ENCODE data around the gene EIPR1.

Gene EIPR1

GRCh38 chr2:3325458-3326181 lies 52.0 kb downstream of the EIPR1 start:
- Histone ChIP-seq H3K27ac (ENCODE audit: low read depth, low read length) (no peak overlapping the region), H3K9ac (ENCODE audit: low read length) (no peak overlapping the region), H3K27me3 (ENCODE audit: control insufficient read depth, insufficient read depth, low read length) (no peaks in the 10 kb centered on the region), H3K4me1 (ENCODE audit: control insufficient read depth, insufficient read depth, low read length) (no peaks in the 10 kb centered on the region), H3K36me3 (ENCODE audit: control insufficient read depth, insufficient read depth, low read length) (peaks cover 7% of the 10 kb centered on the region), H3K4me3 (ENCODE audit: low read length) (no peak overlapping the region)

DNA sequence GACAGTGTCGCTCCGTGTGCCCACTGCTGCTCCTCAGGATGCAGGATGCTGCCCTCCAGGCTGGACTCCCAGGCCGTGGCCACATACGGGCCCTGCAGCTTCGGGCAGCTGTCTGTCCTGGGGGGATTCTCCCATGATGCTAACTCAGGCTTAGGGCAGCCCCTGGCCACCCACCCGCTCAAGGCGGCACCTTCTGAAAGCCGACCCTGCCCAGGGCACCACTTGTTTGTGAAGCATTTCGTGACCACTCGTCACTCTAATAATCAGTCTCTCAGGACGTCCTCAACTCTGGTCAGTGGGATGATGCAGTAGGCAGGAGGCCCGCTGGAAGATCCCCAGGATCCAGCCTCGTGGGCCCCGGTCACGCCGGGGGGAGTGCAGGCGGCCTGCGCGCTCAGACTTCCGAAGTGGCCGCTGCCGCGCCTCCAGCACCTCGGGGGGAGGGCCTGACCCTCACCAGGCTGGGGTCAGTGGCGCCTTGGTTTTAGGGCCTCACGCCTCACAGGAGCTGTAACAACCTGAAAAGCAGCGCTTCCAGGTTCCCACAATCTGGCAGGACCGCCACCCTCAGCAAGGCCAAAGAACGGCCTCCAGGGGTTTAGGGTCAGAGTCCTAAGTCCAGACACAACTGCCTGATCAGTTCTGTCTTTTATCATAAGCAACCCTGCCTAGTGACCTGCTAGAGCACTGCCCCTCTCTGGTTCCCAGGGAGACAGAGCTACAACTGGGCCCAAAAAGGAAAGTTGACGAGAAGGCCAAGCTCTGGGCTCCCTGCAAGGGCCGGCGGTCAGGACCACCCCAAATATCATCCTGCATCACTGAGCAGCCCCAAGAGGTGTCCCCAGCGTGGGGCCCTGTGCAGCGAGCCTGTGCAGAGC lies 53.0 kb downstream of the EIPR1 start:
- H3K27me3 ChIP-seq (ENCODE audit: control insufficient read depth, insufficient read depth, low read length) = no peaks in the 10 kb centered on the region
- no peaks in the 10 kb centered on the region for H3K4me1 ChIP-seq (ENCODE audit: control insufficient read depth, insufficient read depth, low read length)
- peaks cover 2% of the 10 kb centered on the region for H3K36me3 ChIP-seq (ENCODE audit: control insufficient read depth, insufficient read depth, low read length)
- no peak overlapping the region for H3K9ac ChIP-seq (ENCODE audit: low read length)
- no peak overlapping the region for H3K27ac ChIP-seq (ENCODE audit: low read depth, low read length)
- H3K4me3 ChIP-seq (ENCODE audit: low read length) = no peak overlapping the region

DNA sequence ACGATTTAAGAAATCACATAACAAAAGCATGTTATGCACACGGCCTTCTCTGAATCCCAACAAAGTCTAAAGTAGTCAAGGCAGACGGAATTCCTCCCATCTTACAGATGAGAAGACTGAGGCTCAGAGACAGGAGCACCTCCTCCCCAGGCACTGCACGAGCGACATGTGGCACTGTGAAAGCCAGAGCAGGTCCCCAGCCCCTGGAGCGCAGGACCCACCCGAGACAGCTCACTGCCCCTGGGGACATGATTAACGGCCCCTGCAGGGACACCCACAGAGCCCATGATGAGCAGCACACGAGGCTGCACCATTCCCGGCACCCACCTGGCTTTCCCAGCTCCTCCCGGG lies 53.6 kb downstream of the EIPR1 start:
- Histone ChIP-seq H3K4me1 (ENCODE audit: control insufficient read depth, insufficient read depth, low read length) (no peaks in the 10 kb centered on the region), H3K36me3 (ENCODE audit: control insufficient read depth, insufficient read depth, low read length) (peaks cover 2% of the 10 kb centered on the region), H3K4me3 (ENCODE audit: low read length) (no peak overlapping the region), H3K27ac (ENCODE audit: low read depth, low read length) (no peak overlapping the region), H3K9ac (ENCODE audit: low read length) (no peak overlapping the region), H3K27me3 (ENCODE audit: control insufficient read depth, insufficient read depth, low read length) (no peaks in the 10 kb centered on the region)

GRCh38 chr2:3323360-3324035 lies 54.1 kb downstream of the EIPR1 start:
- no peaks in the 10 kb centered on the region for H3K27me3 ChIP-seq (ENCODE audit: control insufficient read depth, insufficient read depth, low read length)
- no peak overlapping the region for H3K9ac ChIP-seq (ENCODE audit: low read length)
- H3K4me3 ChIP-seq (ENCODE audit: low read length) = no peak overlapping the region
- no peaks in the 10 kb centered on the region for H3K4me1 ChIP-seq (ENCODE audit: control insufficient read depth, insufficient read depth, low read length)
- H3K36me3 ChIP-seq (ENCODE audit: control insufficient read depth, insufficient read depth, low read length) = peaks cover 2% of the 10 kb centered on the region
- no peak overlapping the region for H3K27ac ChIP-seq (ENCODE audit: low read depth, low read length)

- H3K27me3 ChIP-seq (ENCODE audit: control insufficient read depth, insufficient read depth, low read length) = no peaks in the 10 kb centered on the region
- H3K4me3 ChIP-seq (ENCODE audit: low read length) = no peak overlapping the region
- peaks cover 2% of the 10 kb centered on the region for H3K36me3 ChIP-seq (ENCODE audit: control insufficient read depth, insufficient read depth, low read length)
- no peaks in the 10 kb centered on the region for H3K4me1 ChIP-seq (ENCODE audit: control insufficient read depth, insufficient read depth, low read length)
- H3K27ac ChIP-seq (ENCODE audit: low read depth, low read length) = no peak overlapping the region
- no peak overlapping the region for H3K9ac ChIP-seq (ENCODE audit: low read length)
Measured at GRCh38 chr2:3322311-3322970, 55.2 kb downstream of the EIPR1 start.

GRCh38 chr2:3321825-3322224 lies 55.8 kb downstream of the EIPR1 start:
- peaks cover 2% of the 10 kb centered on the region for H3K36me3 ChIP-seq (ENCODE audit: control insufficient read depth, insufficient read depth, low read length)
- no peaks in the 10 kb centered on the region for H3K27me3 ChIP-seq (ENCODE audit: control insufficient read depth, insufficient read depth, low read length)
- H3K4me1 ChIP-seq (ENCODE audit: control insufficient read depth, insufficient read depth, low read length) = no peaks in the 10 kb centered on the region

DNA sequence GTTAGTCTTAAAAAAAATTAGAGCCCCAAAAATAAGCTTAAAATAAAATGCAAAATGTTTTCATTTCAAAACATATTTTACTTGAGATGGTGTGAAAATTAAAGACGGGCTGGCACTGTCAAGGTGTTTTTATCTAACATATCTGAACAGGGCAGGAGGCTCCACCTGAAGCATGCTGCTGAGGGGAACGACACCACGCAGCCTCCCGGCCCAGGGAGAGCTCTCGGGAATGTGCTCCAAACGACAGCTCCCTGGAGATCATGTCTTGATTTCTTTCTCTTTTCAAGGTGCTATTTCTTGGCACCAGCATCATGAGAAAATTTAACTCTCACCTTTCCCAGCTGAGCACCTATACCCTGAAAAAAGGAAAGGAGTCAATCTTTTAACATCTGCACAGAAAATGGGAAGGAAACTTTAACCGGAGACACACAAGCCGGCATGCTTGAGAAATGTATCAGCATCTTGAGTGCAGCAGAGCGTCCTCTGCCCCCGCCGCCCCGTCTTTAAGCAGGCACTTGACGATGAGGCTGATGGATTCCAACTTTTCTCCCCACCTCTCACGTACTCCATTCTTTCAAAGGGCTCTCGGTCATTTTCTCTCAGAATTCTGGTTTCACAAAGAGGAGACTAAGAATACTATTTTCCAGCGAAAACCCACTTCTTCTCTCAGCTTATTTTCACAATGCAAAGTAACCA lies 56.6 kb downstream of the EIPR1 start:
- no peak overlapping the region for H3K9ac ChIP-seq (ENCODE audit: low read length)
- H3K27ac ChIP-seq (ENCODE audit: low read depth, low read length) = no peak overlapping the region
- H3K4me3 ChIP-seq (ENCODE audit: low read length) = no peak overlapping the region
- peaks cover 2% of the 10 kb centered on the region for H3K36me3 ChIP-seq (ENCODE audit: control insufficient read depth, insufficient read depth, low read length)
- no peaks in the 10 kb centered on the region for H3K4me1 ChIP-seq (ENCODE audit: control insufficient read depth, insufficient read depth, low read length)
- H3K27me3 ChIP-seq (ENCODE audit: control insufficient read depth, insufficient read depth, low read length) = no peaks in the 10 kb centered on the region

More at GRCh38 chr2:3321825-3322224, 55.8 kb downstream of the EIPR1 start:
- Histone ChIP-seq H3K27ac (ENCODE audit: low read depth, low read length) (no peak overlapping the region), H3K4me3 (ENCODE audit: low read length) (no peak overlapping the region), H3K9ac (ENCODE audit: low read length) (no peak overlapping the region)

GRCh38 chr2:3319745-3320566 lies 57.7 kb downstream of the EIPR1 start:
- H3K27ac ChIP-seq (ENCODE audit: low read depth, low read length) = no peak overlapping the region
- H3K9ac ChIP-seq (ENCODE audit: low read length) = no peak overlapping the region
- H3K36me3 ChIP-seq (ENCODE audit: control insufficient read depth, insufficient read depth, low read length) = peaks cover 2% of the 10 kb centered on the region
- H3K4me3 ChIP-seq (ENCODE audit: low read length) = no peak overlapping the region
- no peaks in the 10 kb centered on the region for H3K4me1 ChIP-seq (ENCODE audit: control insufficient read depth, insufficient read depth, low read length)
- no peaks in the 10 kb centered on the region for H3K27me3 ChIP-seq (ENCODE audit: control insufficient read depth, insufficient read depth, low read length)

GRCh38 chr2:3319134-3319533 lies 58.5 kb downstream of the EIPR1 start:
- peaks cover 2% of the 10 kb centered on the region for H3K36me3 ChIP-seq (ENCODE audit: control insufficient read depth, insufficient read depth, low read length)
- H3K27ac ChIP-seq (ENCODE audit: low read depth, low read length) = no peak overlapping the region
- no peak overlapping the region for H3K9ac ChIP-seq (ENCODE audit: low read length)
- no peaks in the 10 kb centered on the region for H3K4me1 ChIP-seq (ENCODE audit: control insufficient read depth, insufficient read depth, low read length)
- no peak overlapping the region for H3K4me3 ChIP-seq (ENCODE audit: low read length)
- no peaks in the 10 kb centered on the region for H3K27me3 ChIP-seq (ENCODE audit: control insufficient read depth, insufficient read depth, low read length)

- Histone ChIP-seq H3K27ac (ENCODE audit: low read depth, low read length) (no peak overlapping the region), H3K9ac (ENCODE audit: low read length) (no peak overlapping the region), H3K27me3 (ENCODE audit: control insufficient read depth, insufficient read depth, low read length) (no peaks in the 10 kb centered on the region), H3K4me3 (ENCODE audit: low read length) (no peak overlapping the region), H3K4me1 (ENCODE audit: control insufficient read depth, insufficient read depth, low read length) (no peaks in the 10 kb centered on the region), H3K36me3 (ENCODE audit: control insufficient read depth, insufficient read depth, low read length) (no peaks in the 10 kb centered on the region)
Measured at GRCh38 chr2:3317871-3318590, 59.6 kb downstream of the EIPR1 start.

- no peaks in the 10 kb centered on the region for H3K27me3 ChIP-seq (ENCODE audit: control insufficient read depth, insufficient read depth, low read length)
- H3K4me1 ChIP-seq (ENCODE audit: control insufficient read depth, insufficient read depth, low read length) = no peaks in the 10 kb centered on the region
- no peak overlapping the region for H3K27ac ChIP-seq (ENCODE audit: low read depth, low read length)
- H3K4me3 ChIP-seq (ENCODE audit: low read length) = no peak overlapping the region
- no peaks in the 10 kb centered on the region for H3K36me3 ChIP-seq (ENCODE audit: control insufficient read depth, insufficient read depth, low read length)
- no peak overlapping the region for H3K9ac ChIP-seq (ENCODE audit: low read length)
Measured at GRCh38 chr2:3317277-3317685, 60.3 kb downstream of the EIPR1 start.

Data from rectal smooth muscle tissue (tissue), 1 donor.